Omental fat pad (tissue), 4 donors: Measurements from ENCODE around the gene GGACT. TPM values are rescaled to one million over a fixed set of nuclear protein-coding genes. Genes with fewer than 3 reads are reported as not detected.
"Not testable (repeated sequence)": the region's sequence is repeated elsewhere in the genome, so short reads cannot be mapped to it uniquely, and the experiment has no call there.

Experiments
- ATAC-seq: fragments of 150-250 bp; one replicate; pipeline ENCODE4 v1.9.1; 2016; ENCODE audit warnings: mild to moderate bottlenecking, moderate library complexity; ENCODE audit not compliant: low FRiP score
- DNase-seq: peaks from one replicate; pipeline ENCODE4 v3.0.0-alpha.2; 2019; ENCODE audit warnings: low spot score
- total RNA-seq, 4 donors: library from RNA; depleted of rRNA; stranded (reverse); fragments of >200 nt; gene quantifications; one replicate each; pipeline ENCODE4 v1.1.0, GENCODE V29; 2016
- TF ChIP-seq, protein P1 (sequence below), 3 donors: fragments of 450-650 bp; IDR thresholded peaks; one replicate each; pipeline ENCODE4 v1.5.1; 2016 to 2017; ENCODE audit warnings: antibody characterized with exemption in 3 of 3, mild to moderate bottlenecking in 3 of 3, moderate library complexity in 2 of 3

The GGACT gene
- total RNA-seq, 4 donors from 2014 or later, result 2.6 to 4.6 (median 3.1) TPM

DNA sequence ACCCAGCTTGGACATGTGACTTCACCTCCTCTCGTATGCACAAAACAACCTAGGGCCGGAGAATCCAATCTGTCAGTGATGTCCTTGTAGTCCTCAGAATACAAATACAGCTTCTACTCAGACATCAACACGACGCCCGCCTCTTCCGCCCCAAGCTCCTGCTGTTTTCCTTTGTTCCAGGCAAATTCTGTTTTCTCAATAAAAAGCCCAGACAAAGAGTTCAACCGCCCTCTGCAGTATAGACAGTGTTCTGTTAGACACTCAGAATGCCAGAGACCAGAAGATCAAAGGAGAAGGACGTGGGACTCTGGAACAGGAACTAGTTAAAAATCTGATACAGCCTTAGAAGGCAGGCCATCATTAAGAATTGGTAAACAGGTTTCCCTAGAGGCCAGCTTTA is 42.0 kb upstream of the GGACT start:
- no peak for ATAC-seq

GRCh38 chr13:100627120-100627519 is 38.5 kb upstream of the GGACT start:
- TF ChIP-seq, protein P1, sequence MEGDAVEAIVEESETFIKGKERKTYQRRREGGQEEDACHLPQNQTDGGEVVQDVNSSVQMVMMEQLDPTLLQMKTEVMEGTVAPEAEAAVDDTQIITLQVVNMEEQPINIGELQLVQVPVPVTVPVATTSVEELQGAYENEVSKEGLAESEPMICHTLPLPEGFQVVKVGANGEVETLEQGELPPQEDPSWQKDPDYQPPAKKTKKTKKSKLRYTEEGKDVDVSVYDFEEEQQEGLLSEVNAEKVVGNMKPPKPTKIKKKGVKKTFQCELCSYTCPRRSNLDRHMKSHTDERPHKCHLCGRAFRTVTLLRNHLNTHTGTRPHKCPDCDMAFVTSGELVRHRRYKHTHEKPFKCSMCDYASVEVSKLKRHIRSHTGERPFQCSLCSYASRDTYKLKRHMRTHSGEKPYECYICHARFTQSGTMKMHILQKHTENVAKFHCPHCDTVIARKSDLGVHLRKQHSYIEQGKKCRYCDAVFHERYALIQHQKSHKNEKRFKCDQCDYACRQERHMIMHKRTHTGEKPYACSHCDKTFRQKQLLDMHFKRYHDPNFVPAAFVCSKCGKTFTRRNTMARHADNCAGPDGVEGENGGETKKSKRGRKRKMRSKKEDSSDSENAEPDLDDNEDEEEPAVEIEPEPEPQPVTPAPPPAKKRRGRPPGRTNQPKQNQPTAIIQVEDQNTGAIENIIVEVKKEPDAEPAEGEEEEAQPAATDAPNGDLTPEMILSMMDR (IDR thresholded peaks at IDR 0.05), result no peak
- no peak for ATAC-seq
- DNase-seq, result no peak

More for the DNA sequence above, 42.0 kb upstream of the GGACT start:
- DNase-seq, result no peak
- TF ChIP-seq, protein P1 (IDR thresholded peaks at IDR 0.05), result no peak

DNA sequence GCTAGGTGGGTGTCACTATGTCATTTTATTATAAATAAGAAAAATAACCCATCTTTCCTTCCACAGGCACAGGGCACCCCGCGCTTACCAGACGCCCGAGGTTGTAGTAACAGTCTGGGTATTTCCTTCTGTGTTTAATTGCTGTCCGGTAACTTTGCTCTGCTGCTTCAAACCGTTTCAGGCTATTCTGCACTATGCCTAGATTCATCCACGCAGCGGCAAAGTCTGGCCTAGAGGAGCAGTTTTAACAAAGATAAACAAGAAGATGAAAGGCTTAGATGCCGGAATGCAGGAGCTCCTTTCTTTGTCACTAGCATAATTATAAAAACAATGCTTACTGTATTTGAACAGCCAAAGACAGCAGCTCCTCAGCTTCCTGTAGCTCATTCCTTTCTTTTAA is 36.9 kb upstream of the GGACT start:
- ATAC-seq, result no peak
- no peak for DNase-seq
- TF ChIP-seq, protein P1 (IDR thresholded peaks at IDR 0.05), result no peak

GRCh38 chr13:100620792-100621191 is 32.2 kb upstream of the GGACT start:
- DNase-seq (no peak), ATAC-seq (no peak)
- TF ChIP-seq, protein P1 (IDR thresholded peaks at IDR 0.05), result no peak

- TF ChIP-seq, protein P1 (IDR thresholded peaks at IDR 0.05), result no peak
- no peak for DNase-seq
- no peak for ATAC-seq
Observed at GRCh38 chr13:100619940-100620339, 31.4 kb upstream of the GGACT start.

DNA sequence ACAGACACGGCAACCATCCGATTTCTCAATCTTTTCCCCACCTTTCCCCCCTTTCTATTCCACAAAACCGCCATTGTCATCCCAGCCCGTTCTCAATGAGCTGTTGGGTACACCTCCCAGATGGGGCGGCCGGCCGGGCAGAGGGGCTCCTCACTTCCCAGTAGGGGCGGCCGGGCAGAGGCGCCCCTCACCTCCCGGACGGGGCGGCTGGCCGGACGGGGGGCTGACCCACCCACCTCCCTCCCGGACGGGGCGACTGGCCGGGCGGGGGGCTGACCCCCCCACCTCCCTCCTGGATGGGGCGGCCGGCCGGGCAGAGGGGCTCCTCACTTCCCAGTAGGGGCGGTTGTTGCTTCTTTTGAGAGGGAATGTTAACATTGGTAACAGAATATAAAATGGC is 30.3 kb upstream of the GGACT start:
- not testable (repeated sequence) for ATAC-seq, DNase-seq

DNA sequence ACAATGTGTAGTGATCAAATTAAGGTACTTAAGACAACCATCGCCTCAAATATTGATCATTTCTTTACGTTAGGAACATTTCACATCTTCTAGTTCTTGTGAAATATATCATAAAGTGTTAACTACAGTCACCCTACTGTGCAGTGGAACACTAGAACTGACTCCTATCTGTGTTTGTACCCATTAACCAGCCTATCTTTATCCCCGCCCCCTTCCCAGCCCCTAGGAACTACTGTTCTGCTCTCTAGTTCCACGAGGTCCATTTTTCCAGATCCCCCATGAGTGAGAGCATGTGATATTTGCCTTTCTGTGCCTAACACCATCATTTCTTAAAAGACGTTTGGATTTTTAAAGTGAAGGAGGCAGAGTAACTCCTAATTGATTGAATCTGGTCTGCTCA is 24.4 kb upstream of the GGACT start:
- DNase-seq, result no peak
- TF ChIP-seq, protein P1 (IDR thresholded peaks at IDR 0.05), result no peak
- no peak for ATAC-seq
